ENCODE measurements around the gene ZBP1. TPM values are rescaled to one million over a fixed set of nuclear protein-coding genes. Genes with fewer than 3 reads are reported as not detected.

The ZBP1 gene
- total RNA-seq, 2 experiments from 2014 or later, result 39.0 to 40.1 TPM

DNA sequence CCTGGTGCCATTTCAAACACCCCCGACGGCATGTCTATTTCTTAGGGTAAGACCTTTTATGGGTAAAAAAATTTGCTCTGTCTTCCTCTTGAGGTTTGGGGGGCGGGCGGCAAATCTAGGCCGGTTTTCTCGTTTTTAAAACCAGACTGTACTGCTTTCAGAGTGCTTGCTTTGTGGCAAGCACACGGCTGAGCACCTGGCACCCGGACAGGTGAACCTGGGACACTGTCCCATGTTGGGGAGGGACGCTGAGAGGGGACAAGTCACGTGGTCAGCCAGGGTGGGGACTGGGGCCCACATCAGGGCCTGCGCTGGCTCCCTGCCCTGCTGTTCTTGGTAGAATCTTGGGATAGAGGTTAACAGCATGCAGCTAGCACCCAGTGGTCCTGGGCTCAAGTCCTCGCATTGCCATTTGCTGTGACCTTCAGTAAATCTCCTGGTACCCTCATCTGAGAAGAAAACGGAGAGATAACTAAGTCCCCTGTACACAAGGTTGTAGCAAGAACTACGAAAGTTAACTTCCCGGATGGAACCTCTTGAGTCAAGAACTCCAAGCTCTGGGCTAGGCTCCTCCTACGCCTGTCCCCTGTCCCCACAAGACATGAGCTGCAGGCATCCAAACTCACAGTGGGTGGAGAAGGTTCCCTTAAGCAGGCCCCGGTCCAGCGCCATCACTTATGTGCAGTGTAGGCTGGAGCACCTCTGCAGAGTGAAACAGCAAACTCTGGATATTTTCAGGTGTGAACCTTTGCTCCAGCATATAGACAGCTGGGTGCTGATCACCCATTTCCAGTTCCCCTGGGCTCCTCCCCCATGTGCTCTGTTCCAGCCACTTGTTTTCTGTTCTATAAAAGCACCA lies 47.9 kb upstream of the ZBP1 start:
- intact Hi-C loops (cut with DNase I, micrococcal nuclease), result loop anchor here in 1 of 2 experiments (5.0 kb wide), 1 partner anchor 424 kb away; no protein-coding TSS in a partner anchor
- no peak overlapping the region for H3K27ac ChIP-seq (ENCODE audit: low read depth in 1 of 2, low read length in 2 of 2)
- peaks cover 6% of the 10 kb centered on the region for H3K4me1 ChIP-seq (ENCODE audit: insufficient read depth, low read length)
- no peaks in the 10 kb centered on the region for H3K9me3 ChIP-seq (ENCODE audit: control insufficient read depth in 1 of 2, insufficient read depth in 1 of 2, low read length in 2 of 2)
- ATAC-seq (ENCODE audit: poor library complexity), result no peak
- H3K4me3 Mint-ChIP-seq, result no peak overlapping the region
- TF ChIP-seq, protein P1, sequence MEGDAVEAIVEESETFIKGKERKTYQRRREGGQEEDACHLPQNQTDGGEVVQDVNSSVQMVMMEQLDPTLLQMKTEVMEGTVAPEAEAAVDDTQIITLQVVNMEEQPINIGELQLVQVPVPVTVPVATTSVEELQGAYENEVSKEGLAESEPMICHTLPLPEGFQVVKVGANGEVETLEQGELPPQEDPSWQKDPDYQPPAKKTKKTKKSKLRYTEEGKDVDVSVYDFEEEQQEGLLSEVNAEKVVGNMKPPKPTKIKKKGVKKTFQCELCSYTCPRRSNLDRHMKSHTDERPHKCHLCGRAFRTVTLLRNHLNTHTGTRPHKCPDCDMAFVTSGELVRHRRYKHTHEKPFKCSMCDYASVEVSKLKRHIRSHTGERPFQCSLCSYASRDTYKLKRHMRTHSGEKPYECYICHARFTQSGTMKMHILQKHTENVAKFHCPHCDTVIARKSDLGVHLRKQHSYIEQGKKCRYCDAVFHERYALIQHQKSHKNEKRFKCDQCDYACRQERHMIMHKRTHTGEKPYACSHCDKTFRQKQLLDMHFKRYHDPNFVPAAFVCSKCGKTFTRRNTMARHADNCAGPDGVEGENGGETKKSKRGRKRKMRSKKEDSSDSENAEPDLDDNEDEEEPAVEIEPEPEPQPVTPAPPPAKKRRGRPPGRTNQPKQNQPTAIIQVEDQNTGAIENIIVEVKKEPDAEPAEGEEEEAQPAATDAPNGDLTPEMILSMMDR (IDR thresholded peaks at IDR 0.05), result no peak
- no peaks in the 10 kb centered on the region for H3K27me3 ChIP-seq (ENCODE audit: control insufficient read depth in 1 of 2, insufficient read depth in 2 of 2, low read length in 2 of 2)
- no peaks in the 10 kb centered on the region for H3K9me3 Mint-ChIP-seq
- no peak overlapping the region for H3K27ac Mint-ChIP-seq
- no peak overlapping the region for H3K4me3 ChIP-seq (ENCODE audit: low read length)
- no peaks in the 10 kb centered on the region for H3K36me3 Mint-ChIP-seq (ENCODE audit: low read depth)
- ChIA-PET CTCF (interaction anchor here (0.8 kb wide), 1 partner anchor 45 kb away, joined by 4 read pairs; no protein-coding TSS in a partner anchor), POLR2A (no interaction called here)
- no peaks in the 10 kb centered on the region for H3K36me3 ChIP-seq (ENCODE audit: insufficient read depth, low read length)
- H3K4me1 Mint-ChIP-seq (ENCODE audit: low read depth), result peaks cover 9% of the 10 kb centered on the region
- no peaks in the 10 kb centered on the region for H3K27me3 Mint-ChIP-seq
- DNase-seq, result no peak

DNA sequence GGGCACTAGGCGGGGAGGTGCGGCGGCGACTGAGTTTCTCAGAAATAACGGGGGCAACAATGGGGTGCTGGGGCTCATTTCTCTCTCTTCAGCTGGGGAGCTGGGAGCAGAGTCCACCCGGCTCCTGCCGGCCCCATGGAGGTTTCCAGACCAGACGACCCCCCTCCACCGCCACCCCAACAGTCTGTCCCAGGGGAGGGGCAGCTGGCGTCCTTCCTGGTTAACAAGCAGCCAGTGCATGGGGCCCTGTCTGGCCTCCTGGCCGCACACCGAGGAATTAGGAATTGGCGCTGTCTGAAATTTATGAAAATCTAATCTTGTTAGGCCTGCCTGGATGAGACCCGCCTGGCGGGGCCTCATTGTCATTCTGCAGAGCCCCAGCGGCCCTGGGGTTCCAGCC lies 47.2 kb upstream of the ZBP1 start:
- Histone ChIP-seq H3K27ac (ENCODE audit: low read depth in 1 of 2, low read length in 2 of 2) (no peak overlapping the region), H3K9me3 (ENCODE audit: control insufficient read depth in 1 of 2, insufficient read depth in 1 of 2, low read length in 2 of 2) (no peaks in the 10 kb centered on the region), H3K36me3 (ENCODE audit: insufficient read depth, low read length) (no peaks in the 10 kb centered on the region), H3K4me1 (ENCODE audit: insufficient read depth, low read length) (peaks cover 1% of the 10 kb centered on the region), H3K27me3 (ENCODE audit: control insufficient read depth in 1 of 2, insufficient read depth in 2 of 2, low read length in 2 of 2) (no peaks in the 10 kb centered on the region), H3K4me3 (ENCODE audit: low read length) (no peak overlapping the region)
- CTCF ChIA-PET, result no interaction called here
- Mint-ChIP-seq H3K27ac (no peak overlapping the region), H3K27me3 (no peaks in the 10 kb centered on the region), H3K36me3 (ENCODE audit: low read depth) (no peaks in the 10 kb centered on the region), H3K4me1 (ENCODE audit: low read depth) (peaks cover 8% of the 10 kb centered on the region), H3K9me3 (no peaks in the 10 kb centered on the region), H3K4me3 (no peak overlapping the region)
- TF ChIP-seq, protein P1 (IDR thresholded peaks at IDR 0.05), result no peak
- POLR2A ChIA-PET, result no interaction called here
- intact Hi-C loops (cut with DNase I, micrococcal nuclease), result loop anchor here in 1 of 2 experiments (5.0 kb wide), 1 partner anchor 425 kb away; no protein-coding TSS in a partner anchor
- DNase-seq (no peak), ATAC-seq (ENCODE audit: poor library complexity) (no peak)

DNA sequence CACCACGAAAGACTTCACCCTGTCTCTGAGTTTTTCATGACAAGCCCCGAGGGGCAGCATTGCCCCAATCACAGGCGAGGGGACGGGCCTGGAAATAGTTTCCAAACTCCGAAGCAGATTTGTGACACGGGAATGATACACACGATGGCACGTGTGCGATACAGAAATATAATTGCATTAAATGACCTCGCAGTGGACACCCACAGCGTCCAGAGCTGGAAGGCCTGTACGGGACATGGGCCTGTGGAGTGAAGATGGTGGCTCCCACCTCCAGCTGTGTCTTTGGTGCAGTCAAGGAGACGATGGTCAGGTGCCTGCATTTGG lies 46.6 kb upstream of the ZBP1 start:
- H3K36me3 Mint-ChIP-seq (ENCODE audit: low read depth), result no peaks in the 10 kb centered on the region
- no peak overlapping the region for H3K27ac Mint-ChIP-seq
- POLR2A ChIA-PET, result no interaction called here
- no peaks in the 10 kb centered on the region for H3K27me3 Mint-ChIP-seq
- no peak for ATAC-seq (ENCODE audit: poor library complexity)
- no peaks in the 10 kb centered on the region for H3K9me3 Mint-ChIP-seq
- no peak overlapping the region for H3K4me3 Mint-ChIP-seq
- CTCF ChIA-PET, result no interaction called here
- Histone ChIP-seq H3K4me3 (ENCODE audit: low read length) (no peak overlapping the region), H3K4me1 (ENCODE audit: insufficient read depth, low read length) (no peaks in the 10 kb centered on the region), H3K36me3 (ENCODE audit: insufficient read depth, low read length) (no peaks in the 10 kb centered on the region), H3K27ac (ENCODE audit: low read depth in 1 of 2, low read length in 2 of 2) (no peak overlapping the region), H3K9me3 (ENCODE audit: control insufficient read depth in 1 of 2, insufficient read depth in 1 of 2, low read length in 2 of 2) (no peaks in the 10 kb centered on the region), H3K27me3 (ENCODE audit: control insufficient read depth in 1 of 2, insufficient read depth in 2 of 2, low read length in 2 of 2) (no peaks in the 10 kb centered on the region)
- DNase-seq, result no peak
- TF ChIP-seq, protein P1 (IDR thresholded peaks at IDR 0.05), result no peak
- intact Hi-C loops (cut with DNase I, micrococcal nuclease), result loop anchor here in 1 of 2 experiments (5.0 kb wide), 1 partner anchor 426 kb away; no protein-coding TSS in a partner anchor
- peaks cover 3% of the 10 kb centered on the region for H3K4me1 Mint-ChIP-seq (ENCODE audit: low read depth)

All from CD4-positive, alpha-beta T cell (primary cell).